ENCODE measurements around the gene RRAD. TPM values are rescaled to one million over a fixed set of nuclear protein-coding genes. Genes with fewer than 3 reads are reported as not detected.

Gene RRAD
- polyA plus RNA-seq, 1 donor: 4.9 TPM

- DNase-seq (ENCODE audit: low read depth): peak; percentile 71
Observed at GRCh38 chr16:66934138-66934838, 9.0 kb upstream of the RRAD start, which contains the start of gene CIAO2B. TSS of gene CIAO2B (minus strand) at chr16:66934402. CDS start at chr16:66934364, 38 bp downstream.

GRCh38 chr16:66933776-66934137, 8.4 kb upstream of the RRAD start:
- no peak for DNase-seq (ENCODE audit: low read depth)

GRCh38 chr16:66932076-66932475, 6.7 kb upstream of the RRAD start:
- no peak for DNase-seq (ENCODE audit: low read depth)

GRCh38 chr16:66931665-66932064, 6.3 kb upstream of the RRAD start:
- no peak for DNase-seq (ENCODE audit: low read depth)

- no peak for DNase-seq (ENCODE audit: low read depth)
Observed at GRCh38 chr16:66930189-66930588, 4.9 kb upstream of the RRAD start.

GRCh38 chr16:66928702-66929388, 3.5 kb upstream of the RRAD start:
- DNase-seq (ENCODE audit: low read depth): no peak

GRCh38 chr16:66927918-66928649, 2.7 kb upstream of the RRAD start:
- no peak for DNase-seq (ENCODE audit: low read depth)

GRCh38 chr16:66926961-66927436, 1.7 kb upstream of the RRAD start:
- no peak for DNase-seq (ENCODE audit: low read depth)

GRCh38 chr16:66926171-66926947, 1.0 kb upstream of the RRAD start:
- no peak for DNase-seq (ENCODE audit: low read depth)

- DNase-seq (ENCODE audit: low read depth): no peak
Observed at GRCh38 chr16:66924527-66925321, 611 bp downstream of the RRAD start.

GRCh38 chr16:66923866-66924265, 1.5 kb downstream of the RRAD start:
- no peak for DNase-seq (ENCODE audit: low read depth)

- no peak for DNase-seq (ENCODE audit: low read depth)
Observed at GRCh38 chr16:66923247-66923731, 2.0 kb downstream of the RRAD start.

- DNase-seq (ENCODE audit: low read depth): no peak
Observed at GRCh38 chr16:66921729-66922450, 3.4 kb downstream of the RRAD start.

GRCh38 chr16:66920924-66921680, 4.2 kb downstream of the RRAD start:
- DNase-seq (ENCODE audit: low read depth): no peak

GRCh38 chr16:66920299-66920590, 5.1 kb downstream of the RRAD start:
- no peak for DNase-seq (ENCODE audit: low read depth)

- no peak for DNase-seq (ENCODE audit: low read depth)
Observed at GRCh38 chr16:66919569-66920298, 5.6 kb downstream of the RRAD start.

- DNase-seq (ENCODE audit: low read depth): no peak
Observed at GRCh38 chr16:66918803-66919568, 6.3 kb downstream of the RRAD start, which contains the start of gene CDH16. TSS of gene CDH16 (minus strand) at chr16:66918885. CDS start at chr16:66918065, 820 bp downstream.

GRCh38 chr16:66918355-66918754, 7.0 kb downstream of the RRAD start:
- DNase-seq (ENCODE audit: low read depth): no peak

Measured in forelimb muscle (tissue), 1 donor.